ENCODE results near the gene DNAH6.
A peak's percentile ranks its signal among the peaks of the same experiment; 100 is the strongest.
"Not testable (repeated sequence)": the region's sequence is repeated elsewhere in the genome, so short reads cannot be mapped to it uniquely, and the experiment has no call there.

Gene DNAH6

GRCh38 chr2:84532291-84532690, 16.0 kb downstream of the DNAH6 start:
- Mint-ChIP-seq H3K9me3 (no peaks in the 10 kb centered on the region), H3K4me3 (no peak overlapping the region), H3K4me1 (ENCODE audit: low read depth) (peaks cover 3% of the 10 kb centered on the region), H3K36me3 (ENCODE audit: low read depth) (no peaks in the 10 kb centered on the region), H3K27ac (no peak overlapping the region), H3K27me3 (ENCODE audit: low read depth) (peaks cover 13% of the 10 kb centered on the region)
- DNase-seq (ENCODE audit: low spot score), result no peak

- no peak for DNase-seq (ENCODE audit: low spot score)
- H3K27ac Mint-ChIP-seq, result no peak overlapping the region
- peaks cover 11% of the 10 kb centered on the region for H3K27me3 Mint-ChIP-seq (ENCODE audit: low read depth)
- peaks cover 5% of the 10 kb centered on the region for H3K4me1 Mint-ChIP-seq (ENCODE audit: low read depth)
- H3K36me3 Mint-ChIP-seq (ENCODE audit: low read depth), result no peaks in the 10 kb centered on the region
- H3K9me3 Mint-ChIP-seq, result no peaks in the 10 kb centered on the region
- H3K4me3 Mint-ChIP-seq, result no peak overlapping the region
Measured at GRCh38 chr2:84534225-84534624, 17.9 kb downstream of the DNAH6 start.

GRCh38 chr2:84537251-84537650, 21.0 kb downstream of the DNAH6 start:
- H3K9me3 Mint-ChIP-seq, result no peaks in the 10 kb centered on the region
- no peak for DNase-seq (ENCODE audit: low spot score)
- H3K4me1 Mint-ChIP-seq (ENCODE audit: low read depth), result peaks cover 15% of the 10 kb centered on the region
- no peak overlapping the region for H3K27ac Mint-ChIP-seq
- no peaks in the 10 kb centered on the region for H3K36me3 Mint-ChIP-seq (ENCODE audit: low read depth)
- peaks cover 20% of the 10 kb centered on the region for H3K27me3 Mint-ChIP-seq (ENCODE audit: low read depth)
- H3K4me3 Mint-ChIP-seq, result no peak overlapping the region

GRCh38 chr2:84539729-84540128, 23.4 kb downstream of the DNAH6 start:
- no peak overlapping the region for H3K27ac Mint-ChIP-seq
- DNase-seq (ENCODE audit: low spot score), result no peak
- H3K4me3 Mint-ChIP-seq, result peak overlapping the region; percentile 0
- peaks cover 17% of the 10 kb centered on the region for H3K27me3 Mint-ChIP-seq (ENCODE audit: low read depth)
- no peaks in the 10 kb centered on the region for H3K9me3 Mint-ChIP-seq
- H3K4me1 Mint-ChIP-seq (ENCODE audit: low read depth), result peaks cover 13% of the 10 kb centered on the region
- no peaks in the 10 kb centered on the region for H3K36me3 Mint-ChIP-seq (ENCODE audit: low read depth)

- H3K36me3 Mint-ChIP-seq (ENCODE audit: low read depth), result no peaks in the 10 kb centered on the region
Measured at GRCh38 chr2:84545005-84545404, 28.7 kb downstream of the DNAH6 start.

GRCh38 chr2:84546551-84546950, 30.3 kb downstream of the DNAH6 start:
- Mint-ChIP-seq H3K27ac (no peak overlapping the region), H3K9me3 (no peaks in the 10 kb centered on the region)

More at GRCh38 chr2:84545005-84545404, 28.7 kb downstream of the DNAH6 start:
- no peak overlapping the region for H3K27ac Mint-ChIP-seq
- H3K9me3 Mint-ChIP-seq, result no peaks in the 10 kb centered on the region
- no peak for DNase-seq (ENCODE audit: low spot score)
- H3K4me1 Mint-ChIP-seq (ENCODE audit: low read depth), result peaks cover 3% of the 10 kb centered on the region
- H3K27me3 Mint-ChIP-seq (ENCODE audit: low read depth), result peaks cover 11% of the 10 kb centered on the region
- no peak overlapping the region for H3K4me3 Mint-ChIP-seq

GRCh38 chr2:84548303-84548702, 32.0 kb downstream of the DNAH6 start:
- Mint-ChIP-seq H3K36me3 (ENCODE audit: low read depth) (no peaks in the 10 kb centered on the region), H3K4me3 (no peak overlapping the region), H3K9me3 (no peaks in the 10 kb centered on the region), H3K27ac (no peak overlapping the region), H3K27me3 (ENCODE audit: low read depth) (peaks cover under 1% of the 10 kb centered on the region), H3K4me1 (ENCODE audit: low read depth) (no peaks in the 10 kb centered on the region)
- DNase-seq (ENCODE audit: low spot score), result no peak

More at GRCh38 chr2:84546551-84546950, 30.3 kb downstream of the DNAH6 start:
- no peak for DNase-seq (ENCODE audit: low spot score)
- no peaks in the 10 kb centered on the region for H3K36me3 Mint-ChIP-seq (ENCODE audit: low read depth)
- peaks cover 6% of the 10 kb centered on the region for H3K27me3 Mint-ChIP-seq (ENCODE audit: low read depth)
- H3K4me1 Mint-ChIP-seq (ENCODE audit: low read depth), result no peaks in the 10 kb centered on the region
- H3K4me3 Mint-ChIP-seq, result no peak overlapping the region

GRCh38 chr2:84550916-84551315, 34.6 kb downstream of the DNAH6 start:
- Mint-ChIP-seq H3K9me3 (no peaks in the 10 kb centered on the region), H3K4me3 (no peak overlapping the region), H3K27me3 (ENCODE audit: low read depth) (peaks cover 5% of the 10 kb centered on the region), H3K27ac (no peak overlapping the region), H3K36me3 (ENCODE audit: low read depth) (no peaks in the 10 kb centered on the region), H3K4me1 (ENCODE audit: low read depth) (no peaks in the 10 kb centered on the region)
- no peak for DNase-seq (ENCODE audit: low spot score)

GRCh38 chr2:84551526-84551925, 35.2 kb downstream of the DNAH6 start:
- not testable (repeated sequence) for H3K4me3 Mint-ChIP-seq; H3K27me3 Mint-ChIP-seq (ENCODE audit: low read depth); H3K27ac Mint-ChIP-seq; H3K36me3 Mint-ChIP-seq (ENCODE audit: low read depth); H3K4me1 Mint-ChIP-seq (ENCODE audit: low read depth); H3K9me3 Mint-ChIP-seq; DNase-seq (ENCODE audit: low spot score)

- Mint-ChIP-seq H3K4me3 (no peak overlapping the region), H3K36me3 (ENCODE audit: low read depth) (peaks cover 2% of the 10 kb centered on the region), H3K9me3 (peaks cover 16% of the 10 kb centered on the region), H3K4me1 (ENCODE audit: low read depth) (no peaks in the 10 kb centered on the region), H3K27ac (no peak overlapping the region), H3K27me3 (ENCODE audit: low read depth) (peaks cover 5% of the 10 kb centered on the region)
- DNase-seq (ENCODE audit: low spot score), result no peak
Measured at GRCh38 chr2:84556190-84556589, 39.9 kb downstream of the DNAH6 start.

- DNase-seq (ENCODE audit: low spot score), result no peak
- no peaks in the 10 kb centered on the region for H3K4me1 Mint-ChIP-seq (ENCODE audit: low read depth)
- peaks cover 10% of the 10 kb centered on the region for H3K27me3 Mint-ChIP-seq (ENCODE audit: low read depth)
- H3K9me3 Mint-ChIP-seq, result peaks cover 16% of the 10 kb centered on the region
- peaks cover 2% of the 10 kb centered on the region for H3K36me3 Mint-ChIP-seq (ENCODE audit: low read depth)
- no peak overlapping the region for H3K4me3 Mint-ChIP-seq
- H3K27ac Mint-ChIP-seq, result no peak overlapping the region
Measured at GRCh38 chr2:84559838-84560237, 43.5 kb downstream of the DNAH6 start.

GRCh38 chr2:84579661-84580060, 63.4 kb downstream of the DNAH6 start:
- H3K27me3 Mint-ChIP-seq (ENCODE audit: low read depth), result peaks cover 2% of the 10 kb centered on the region
- H3K4me1 Mint-ChIP-seq (ENCODE audit: low read depth), result peaks cover 10% of the 10 kb centered on the region
- H3K9me3 Mint-ChIP-seq, result no peaks in the 10 kb centered on the region
- H3K27ac Mint-ChIP-seq, result no peak overlapping the region
- H3K36me3 Mint-ChIP-seq (ENCODE audit: low read depth), result no peaks in the 10 kb centered on the region
- no peak for DNase-seq (ENCODE audit: low spot score)
- H3K4me3 Mint-ChIP-seq, result no peak overlapping the region

- peaks cover 20% of the 10 kb centered on the region for H3K9me3 Mint-ChIP-seq
- H3K36me3 Mint-ChIP-seq (ENCODE audit: low read depth), result no peaks in the 10 kb centered on the region
- peaks cover 18% of the 10 kb centered on the region for H3K27me3 Mint-ChIP-seq (ENCODE audit: low read depth)
- no peak overlapping the region for H3K4me3 Mint-ChIP-seq
- H3K4me1 Mint-ChIP-seq (ENCODE audit: low read depth), result peaks cover 3% of the 10 kb centered on the region
- no peak overlapping the region for H3K27ac Mint-ChIP-seq
- no peak for DNase-seq (ENCODE audit: low spot score)
Measured at GRCh38 chr2:84603911-84604310, 87.6 kb downstream of the DNAH6 start.

GRCh38 chr2:84613082-84613481, 96.8 kb downstream of the DNAH6 start:
- H3K4me3 Mint-ChIP-seq, result no peak overlapping the region
- H3K9me3 Mint-ChIP-seq, result peaks cover 14% of the 10 kb centered on the region
- DNase-seq (ENCODE audit: low spot score), result no peak
- H3K4me1 Mint-ChIP-seq (ENCODE audit: low read depth), result peaks cover 4% of the 10 kb centered on the region
- H3K27ac Mint-ChIP-seq, result no peak overlapping the region
- H3K36me3 Mint-ChIP-seq (ENCODE audit: low read depth), result no peaks in the 10 kb centered on the region
- peaks cover 8% of the 10 kb centered on the region for H3K27me3 Mint-ChIP-seq (ENCODE audit: low read depth)

GRCh38 chr2:84619794-84620371, 103.6 kb downstream of the DNAH6 start:
- Mint-ChIP-seq H3K36me3 (ENCODE audit: low read depth) (no peaks in the 10 kb centered on the region), H3K4me3 (no peak overlapping the region), H3K27me3 (ENCODE audit: low read depth) (peaks cover 2% of the 10 kb centered on the region), H3K9me3 (peaks cover 3% of the 10 kb centered on the region), H3K4me1 (ENCODE audit: low read depth) (peaks cover 4% of the 10 kb centered on the region), H3K27ac (no peak overlapping the region)
- DNase-seq (ENCODE audit: low spot score), result no peak

All from T-helper 2 cell treated with Interferon-gamma antibody and Interleukin-4, amounts not matched to agents 5 μg/mL and 100 μg/mL, for 36 hours (primary cell).